Fibroblast of lung (primary cell): Measurements from ENCODE around the gene TIPIN.

ENCODE experiments used
- EZH2 ChIP-seq: IDR thresholded peaks from 2 replicates; pipeline ENCODE4 v1.5.1; 2012; ENCODE audit warnings: low read length, control low read depth, mild to moderate bottlenecking; ENCODE audit errors: missing control alignments
- TF ChIP-seq, protein P1 (sequence below), 2 donors: IDR thresholded peaks in 1 of 2; conservative IDR thresholded peaks in 1 of 2; 1 replicate in 1 of 2; 2 replicates in 1 of 2; pipeline ENCODE4 v1.5.1; 2011 to 2012; ENCODE audit warnings: low read length in 2 of 2, control low read depth in 1 of 2, inconsistent platforms in 1 of 2, low read depth in 1 of 2, mild to moderate bottlenecking in 1 of 2

DNA sequence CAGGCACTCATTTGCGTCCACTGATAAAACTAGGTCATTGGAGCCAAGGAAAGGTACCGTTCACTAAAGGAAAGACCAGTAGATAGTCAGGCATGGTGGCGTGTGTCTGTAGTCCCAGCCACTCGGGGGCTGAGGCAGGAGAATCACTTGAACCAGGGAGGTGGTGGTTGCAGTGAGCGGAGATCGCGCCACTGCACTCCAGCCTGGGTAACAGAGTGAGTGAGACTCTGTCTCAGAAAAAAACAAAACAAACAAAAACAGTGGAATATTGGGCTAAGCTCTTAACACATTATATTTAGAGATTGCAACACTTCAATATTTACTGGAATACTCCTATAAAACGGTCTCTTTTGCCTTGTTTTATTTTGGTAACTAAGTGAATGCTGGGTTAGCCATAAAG, 47.6 kb upstream of the TIPIN start:
- TF ChIP-seq, protein P1, sequence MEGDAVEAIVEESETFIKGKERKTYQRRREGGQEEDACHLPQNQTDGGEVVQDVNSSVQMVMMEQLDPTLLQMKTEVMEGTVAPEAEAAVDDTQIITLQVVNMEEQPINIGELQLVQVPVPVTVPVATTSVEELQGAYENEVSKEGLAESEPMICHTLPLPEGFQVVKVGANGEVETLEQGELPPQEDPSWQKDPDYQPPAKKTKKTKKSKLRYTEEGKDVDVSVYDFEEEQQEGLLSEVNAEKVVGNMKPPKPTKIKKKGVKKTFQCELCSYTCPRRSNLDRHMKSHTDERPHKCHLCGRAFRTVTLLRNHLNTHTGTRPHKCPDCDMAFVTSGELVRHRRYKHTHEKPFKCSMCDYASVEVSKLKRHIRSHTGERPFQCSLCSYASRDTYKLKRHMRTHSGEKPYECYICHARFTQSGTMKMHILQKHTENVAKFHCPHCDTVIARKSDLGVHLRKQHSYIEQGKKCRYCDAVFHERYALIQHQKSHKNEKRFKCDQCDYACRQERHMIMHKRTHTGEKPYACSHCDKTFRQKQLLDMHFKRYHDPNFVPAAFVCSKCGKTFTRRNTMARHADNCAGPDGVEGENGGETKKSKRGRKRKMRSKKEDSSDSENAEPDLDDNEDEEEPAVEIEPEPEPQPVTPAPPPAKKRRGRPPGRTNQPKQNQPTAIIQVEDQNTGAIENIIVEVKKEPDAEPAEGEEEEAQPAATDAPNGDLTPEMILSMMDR (conservative IDR thresholded peaks at IDR 0.05 in 1 of 2, IDR thresholded peaks at IDR 0.05 in 1 of 2; ENCODE audit: low read depth in 1 of 2, low read length in 2 of 2), result no peak
- no peak for TF ChIP-seq EZH2
